Heart left ventricle (tissue), 13 donors: Measurements from ENCODE around the gene CYP19A1.

Experiments used
- CTCF ChIP-seq, 12 donors: fragments of 200-600 bp; sonication (generic) in 4 of 12; IDR thresholded peaks; one replicate each; pipeline versions ENCODE4 v1.5.0 to v1.8.0; 2018 to 2022; ENCODE audit warnings: antibody characterized with exemption in 12 of 12, mild to moderate bottlenecking in 5 of 12
- POLR2A ChIP-seq, 2 donors: fragments of 450-650 bp; IDR thresholded peaks; one replicate each; pipeline ENCODE4 v1.6.1; 2017; ENCODE audit warnings: antibody characterized with exemption in 2 of 2, mild to moderate bottlenecking in 2 of 2, moderate library complexity in 2 of 2
- donor health status: ischemic (EF 13 %, LVEDD 7.1; RV severe dilation, severe dysfunction).
- donor health status: DM: no; HTN: yes; CAD: no.
- donor health status: DM: no; HTN: no; CAD: no.
- donor health status: ischemic (EF 25% LVEDD 6.9; RV normal size, moderate dysfunction).
- donor health status: ischemic (EF 25% LVEDD 5.7; RV mildly dilated, moderate dysfunction).
- donor health status: ischemic (EF 35%, LVEDD 5.7; RV mildly dilated, moderate dysfunction).
- donor health status: nonischemic (EF 11% LVEDD 7.7; RV severe dilation, severe dysfunction).
- donor health status: DM: yes; HTN: yes; CAD: no.
- donor health status: PGD.
- donor health status: ischemic (EF 29% LVEDD 5.4; RV normal size, mild dysfunction).
- donor health status: nonischemic (EF 23%, LVEDD 6.1; RV moderate dilation, normal function).

- TF ChIP-seq CTCF (IDR thresholded peaks at IDR 0.05) (peak; percentile 64 to 81 (median 78)), POLR2A (IDR thresholded peaks at IDR 0.05) (no peak)
Measured at GRCh38 chr15:51281368-51281967, 56.9 kb downstream of the CYP19A1 start.
